ENCODE measurements around the gene GBF1. TPM values are rescaled to one million over a fixed set of nuclear protein-coding genes. Genes with fewer than 3 reads are reported as not detected.

GBF1 gene
- total RNA-seq, 1 donor from 2014 or later, result 52.8 TPM

- DNase-seq (ENCODE audit: low spot score), result no peak
Observed at GRCh38 chr10:102407425-102408130, 162.2 kb downstream of the GBF1 start.

DNA sequence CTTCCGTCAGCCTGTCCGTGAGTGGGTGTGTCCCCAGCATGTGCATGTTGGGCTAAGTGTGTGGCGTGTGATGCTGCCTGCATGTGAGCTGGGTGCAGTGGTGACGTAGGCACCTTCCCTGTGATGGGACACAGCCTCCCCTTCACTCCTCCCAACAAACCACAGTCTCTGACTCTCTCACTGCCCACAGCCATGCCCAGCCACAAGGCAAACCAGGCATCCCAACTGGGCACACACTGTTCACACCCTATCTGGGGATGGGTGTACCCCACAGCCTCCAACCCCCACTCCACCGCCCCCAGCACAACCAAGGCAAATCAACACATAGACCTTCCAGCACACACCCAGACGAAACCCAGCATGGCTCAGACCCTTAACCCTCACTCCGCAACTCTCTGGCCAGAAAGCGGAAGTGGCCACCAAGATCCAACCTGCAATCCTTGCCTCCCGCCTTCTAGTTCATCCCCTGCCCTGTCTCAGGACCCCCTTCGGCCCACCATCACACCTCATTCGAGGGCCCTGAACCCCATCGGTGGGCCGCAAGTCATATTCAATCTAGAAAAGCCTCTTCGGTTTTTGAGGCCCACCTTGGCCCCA, 162.9 kb downstream of the GBF1 start:
- peak; percentile 65 for DNase-seq (ENCODE audit: low spot score)

DNA sequence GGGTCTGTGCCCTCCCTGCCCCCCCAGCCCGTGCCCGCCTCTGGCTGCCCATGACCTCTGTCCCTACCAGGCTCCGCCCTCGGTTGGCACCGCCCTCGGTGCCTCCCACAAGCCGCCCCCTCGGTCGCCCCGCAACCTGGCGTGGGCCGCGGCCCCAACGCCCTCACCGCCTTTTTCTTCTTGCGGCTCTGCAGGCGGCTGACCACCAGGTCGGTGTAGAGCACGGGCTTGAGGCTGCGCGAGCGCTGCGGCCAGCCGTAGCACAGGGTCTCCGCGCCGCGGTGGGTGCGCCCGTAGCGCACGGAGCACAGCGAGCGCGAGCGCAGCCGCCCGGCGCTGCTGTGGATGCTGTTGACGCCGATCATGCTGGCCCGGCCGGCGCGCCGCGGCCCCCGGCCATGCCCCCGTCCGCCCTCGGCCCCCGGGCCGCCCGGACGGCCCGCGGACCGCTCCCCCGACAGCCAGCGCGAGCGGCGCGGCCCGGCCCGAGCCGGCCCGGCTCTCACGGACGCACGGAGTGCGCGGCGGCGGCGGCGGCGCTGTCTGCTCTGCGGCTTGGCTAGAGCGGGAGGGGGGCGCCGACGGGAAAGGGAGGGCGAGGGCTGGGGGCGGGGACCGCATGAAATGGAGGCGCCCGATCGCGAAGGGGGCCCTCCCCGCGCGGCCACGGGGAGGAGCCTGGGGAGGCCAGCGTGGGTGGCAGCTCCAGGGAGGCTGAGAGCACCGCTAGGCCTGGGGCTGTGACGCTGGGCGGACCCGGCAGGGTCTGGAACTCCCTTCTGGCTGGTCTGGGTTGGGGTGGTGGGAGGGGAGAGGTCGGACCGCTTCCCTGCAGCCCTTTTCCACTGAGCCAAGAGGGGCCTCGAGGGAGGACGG, 163.6 kb downstream of the GBF1 start:
- no peak for DNase-seq (ENCODE audit: low spot score)

DNA sequence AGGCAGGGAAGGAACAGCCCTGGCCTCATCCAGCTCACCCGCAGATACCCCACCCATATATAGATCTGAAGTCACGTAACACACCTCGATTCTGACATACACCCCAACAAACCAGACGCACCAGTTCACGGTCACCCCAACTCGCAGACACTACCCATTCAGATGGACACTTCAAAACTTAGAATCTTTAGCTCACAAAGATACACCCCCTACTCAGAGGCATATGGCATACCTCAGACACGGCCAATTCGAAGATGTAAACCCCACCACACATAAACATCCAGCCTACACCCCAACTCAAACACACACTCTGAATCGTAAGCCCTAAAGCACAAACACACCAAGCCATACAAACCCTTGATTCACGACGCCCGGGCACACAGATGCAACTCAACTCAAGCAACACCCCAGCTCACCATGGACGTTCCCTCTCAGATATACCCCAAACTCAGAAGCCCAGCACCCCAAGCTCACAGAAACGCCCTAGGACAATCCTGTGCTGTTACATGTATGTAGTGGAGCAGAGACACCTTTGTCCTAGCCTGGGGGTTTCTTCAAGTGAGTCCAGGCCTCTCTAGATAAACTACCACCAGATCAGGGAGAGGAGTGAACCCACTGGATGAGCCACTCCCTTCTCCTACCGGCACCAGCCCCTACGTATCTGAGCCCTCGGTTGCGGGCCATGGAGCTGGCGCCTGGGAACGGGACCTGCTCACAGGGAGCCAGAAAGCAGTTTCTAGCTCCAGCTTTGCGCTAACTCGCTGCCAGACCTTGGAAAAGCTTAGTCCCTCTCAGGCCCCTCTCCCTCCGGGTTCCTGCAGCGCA, 164.5 kb downstream of the GBF1 start:
- DNase-seq (ENCODE audit: low spot score), result no peak

DNA sequence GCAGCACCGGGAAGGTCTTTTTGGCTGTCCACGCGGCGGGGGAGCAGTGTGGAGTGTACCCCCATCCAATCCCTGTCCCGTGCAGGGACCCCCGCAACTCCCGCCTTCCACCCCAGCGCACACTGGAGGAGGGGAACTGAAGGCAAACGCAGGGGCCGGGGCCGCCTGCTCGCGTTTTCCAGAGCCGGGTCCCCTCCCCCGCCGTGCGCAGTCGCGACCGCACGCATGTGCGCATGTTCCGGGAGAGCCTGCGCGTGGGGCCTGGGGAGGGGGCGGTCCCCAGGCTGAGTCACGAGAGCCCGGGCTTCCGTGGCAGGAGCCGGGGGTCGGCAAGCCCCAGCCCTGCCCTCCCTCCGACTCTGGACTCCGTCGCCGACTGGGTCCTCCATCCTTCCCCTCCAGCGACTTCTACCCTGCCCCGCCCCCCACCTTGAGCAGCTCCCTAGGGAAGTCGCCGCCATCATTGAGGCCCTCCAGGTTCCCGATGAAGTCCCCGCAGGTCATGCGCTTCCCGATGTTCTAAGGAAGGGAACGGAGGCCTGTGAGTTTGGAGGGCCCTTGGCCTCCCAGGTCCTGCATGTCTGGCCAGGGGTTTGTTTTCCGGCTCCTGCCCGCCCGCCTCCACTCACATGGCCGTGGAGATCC, 165.2 kb downstream of the GBF1 start:
- no peak for DNase-seq (ENCODE audit: low spot score)

DNA sequence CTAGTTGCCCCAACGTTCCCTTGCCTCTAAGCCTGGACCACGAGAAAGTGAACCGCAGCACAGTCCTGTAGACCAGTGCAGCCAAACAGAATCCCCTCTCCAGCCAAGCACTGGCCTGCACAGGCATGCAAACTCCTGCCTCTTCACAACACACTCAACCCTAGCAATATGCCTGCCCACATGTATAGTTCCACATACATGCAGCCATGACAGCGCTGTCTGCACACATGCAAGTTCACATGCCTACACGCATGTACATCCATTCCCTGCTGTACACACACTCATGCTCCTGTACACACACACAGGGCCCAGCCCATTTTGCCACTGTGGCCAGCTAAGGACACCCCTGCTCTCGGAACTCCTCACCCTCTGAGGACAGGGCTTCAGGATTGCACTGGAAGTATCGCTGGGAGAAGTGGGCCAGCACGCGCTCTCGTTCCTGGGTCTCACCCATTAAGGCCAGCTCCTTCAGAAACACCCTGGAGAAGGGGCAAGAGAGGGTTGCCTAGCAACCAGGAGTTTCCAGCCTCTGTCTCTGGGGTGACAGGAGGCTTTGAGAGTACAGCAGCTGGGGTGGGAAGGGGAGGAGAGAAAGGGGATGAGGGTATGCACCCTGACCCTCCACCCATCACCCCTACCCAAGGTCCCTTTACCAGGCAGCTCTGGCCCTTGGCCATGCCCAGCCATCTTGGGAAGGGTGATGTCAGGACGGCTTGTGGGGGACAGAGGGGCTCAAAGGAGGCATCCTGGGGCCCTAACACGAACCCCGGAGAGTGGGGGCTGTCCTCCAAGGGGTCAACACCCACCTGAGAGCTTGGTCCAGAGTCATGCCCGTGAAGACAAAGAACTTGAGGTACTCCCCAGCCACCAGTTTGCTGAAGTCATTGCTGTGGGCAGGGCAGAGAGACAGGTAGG, 166.3 kb downstream of the GBF1 start:
- DNase-seq (ENCODE audit: low spot score), result no peak

DNA sequence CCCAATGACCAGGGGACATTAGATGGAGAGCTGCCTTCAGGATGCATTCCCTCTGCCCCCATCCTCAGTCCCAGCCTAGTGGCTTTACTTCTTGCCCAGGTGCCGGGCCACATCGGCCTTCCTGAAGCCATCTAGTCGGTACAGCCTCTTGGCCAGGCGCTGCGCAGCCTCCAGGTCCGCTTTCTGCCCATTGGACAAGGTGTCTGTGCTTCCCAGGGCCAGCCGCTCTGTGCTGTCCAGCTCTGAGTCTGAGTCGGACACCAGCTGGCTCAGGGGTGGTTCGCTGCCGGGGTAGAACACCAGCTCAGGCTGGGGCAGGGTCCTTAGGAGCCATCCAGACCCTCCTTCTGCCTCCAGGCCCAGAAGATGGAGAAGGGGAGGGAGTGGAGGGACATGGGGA, 167.0 kb downstream of the GBF1 start:
- DNase-seq (ENCODE audit: low spot score), result no peak

GRCh38 chr10:102413053-102413705, 167.8 kb downstream of the GBF1 start:
- DNase-seq (ENCODE audit: low spot score), result no peak

DNA sequence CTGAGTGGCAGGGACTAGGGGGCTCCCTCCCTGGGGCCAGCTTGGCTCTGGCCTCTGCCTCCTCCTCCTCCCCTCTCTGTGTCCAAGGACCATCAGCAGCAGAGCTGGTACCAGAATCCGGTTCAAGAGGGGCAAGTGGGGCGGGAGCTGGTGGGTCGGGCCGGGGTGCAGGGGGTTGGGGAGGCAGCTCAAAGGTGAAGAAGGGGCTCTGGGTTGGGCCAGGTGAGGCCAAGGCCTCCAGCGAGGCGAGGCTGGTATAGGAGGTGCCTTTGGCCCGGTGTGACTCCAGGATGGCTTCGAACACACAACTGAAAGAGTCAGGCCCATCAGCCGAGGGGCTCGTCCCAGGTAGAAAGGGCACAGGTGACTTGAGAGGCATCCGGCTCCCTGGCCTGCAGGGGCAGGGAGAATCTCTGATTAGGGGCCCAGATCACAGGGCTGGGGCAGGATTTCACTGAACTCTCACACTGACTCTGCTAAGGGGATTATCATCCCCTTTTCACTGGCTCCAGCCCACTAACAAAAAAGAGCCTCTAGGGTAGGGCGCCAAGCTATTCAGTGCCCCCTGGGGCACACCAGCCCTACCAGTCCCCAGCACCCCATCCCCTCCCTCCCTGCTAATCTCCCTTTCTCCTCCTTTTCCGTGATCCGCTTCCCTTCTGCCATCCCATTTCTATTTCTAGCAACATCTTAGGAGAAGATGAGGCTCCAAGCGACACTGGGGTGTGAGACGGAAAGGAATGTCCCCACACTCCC, 168.7 kb downstream of the GBF1 start:
- no peak for DNase-seq (ENCODE audit: low spot score)

DNA sequence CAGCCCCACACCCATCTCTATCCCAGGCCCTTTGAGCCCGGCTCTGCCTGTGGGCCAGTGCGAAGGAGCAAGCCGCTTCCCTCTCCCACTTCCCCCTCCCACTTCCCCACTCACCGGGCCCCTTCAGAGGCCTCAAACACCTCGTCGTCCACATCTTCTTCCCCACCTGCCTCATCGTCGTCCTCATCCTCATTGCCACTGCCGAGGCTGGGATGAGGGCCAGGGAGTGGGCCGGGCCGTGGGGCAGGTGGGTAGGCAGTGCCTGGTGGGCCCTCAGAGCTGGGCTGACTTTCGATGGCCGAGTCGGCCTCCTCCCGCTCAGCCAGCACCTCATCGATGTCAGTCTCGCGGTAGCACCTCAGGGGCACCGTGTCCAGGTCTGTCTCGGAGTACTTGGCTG, 169.4 kb downstream of the GBF1 start:
- no peak for DNase-seq (ENCODE audit: low spot score)

DNA sequence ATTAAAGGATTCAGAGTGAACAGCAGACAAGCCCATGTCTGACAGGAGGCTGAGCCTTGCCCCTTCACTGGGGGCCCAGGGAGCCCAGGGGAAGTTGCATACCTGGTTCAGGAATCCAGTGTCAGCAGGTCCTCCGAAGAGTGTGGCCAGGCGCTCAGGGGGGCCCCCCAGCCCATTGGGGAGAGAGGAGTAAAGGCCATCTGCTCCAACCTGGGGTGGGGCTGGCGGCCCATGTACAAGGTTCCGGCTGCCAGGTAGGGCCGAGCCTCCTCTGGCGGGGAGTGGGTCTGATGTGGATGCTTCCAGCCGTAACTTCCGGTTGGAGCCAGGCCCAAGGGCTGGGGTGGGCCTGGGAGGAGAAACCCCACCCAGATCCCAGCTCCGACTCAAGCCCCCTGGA, 171.0 kb downstream of the GBF1 start:
- no peak for DNase-seq (ENCODE audit: low spot score)

- DNase-seq (ENCODE audit: low spot score), result no peak
Observed at GRCh38 chr10:102416695-102417094, 171.4 kb downstream of the GBF1 start.

DNA sequence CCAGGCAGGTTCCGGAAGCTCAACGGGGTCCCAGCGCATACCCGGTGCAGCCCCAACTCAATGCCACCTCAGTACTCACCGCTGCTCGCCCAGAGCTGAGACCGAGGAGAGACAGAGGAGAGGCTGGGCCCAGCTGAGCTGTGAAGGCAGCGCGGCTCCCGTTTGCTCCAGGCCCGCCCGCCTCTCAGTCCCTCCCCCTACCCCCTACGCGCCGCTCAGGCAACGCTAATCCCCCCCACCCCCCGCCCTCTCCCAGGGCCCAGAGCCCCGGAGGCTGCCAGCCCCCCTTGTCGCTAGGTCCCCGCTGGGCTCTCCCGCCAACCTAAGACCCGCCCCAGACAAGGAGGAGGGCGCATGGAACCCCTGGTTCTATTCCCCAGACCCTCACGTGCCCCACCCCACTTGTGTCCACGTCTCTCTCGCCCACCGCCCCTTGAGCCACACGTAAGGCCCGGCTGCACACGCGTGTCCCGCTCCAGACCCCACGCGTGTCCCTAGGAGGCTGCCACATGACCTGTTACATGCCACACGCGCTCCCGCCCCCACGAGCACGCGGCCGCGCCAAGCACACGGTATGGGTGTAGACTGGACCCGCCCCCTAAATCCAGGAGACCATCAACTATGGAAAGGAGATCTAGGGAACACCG, 173.4 kb downstream of the GBF1 start, which contains the start of gene PSD:
PSD (minus strand) TSS at position 164 of the 647 bp plus-strand sequence. CDS start 1,747 bp downstream, outside the sequence.
- no peak for DNase-seq (ENCODE audit: low spot score)

GRCh38 chr10:102419269-102420180, 174.2 kb downstream of the GBF1 start:
- DNase-seq (ENCODE audit: low spot score), result no peak

DNA sequence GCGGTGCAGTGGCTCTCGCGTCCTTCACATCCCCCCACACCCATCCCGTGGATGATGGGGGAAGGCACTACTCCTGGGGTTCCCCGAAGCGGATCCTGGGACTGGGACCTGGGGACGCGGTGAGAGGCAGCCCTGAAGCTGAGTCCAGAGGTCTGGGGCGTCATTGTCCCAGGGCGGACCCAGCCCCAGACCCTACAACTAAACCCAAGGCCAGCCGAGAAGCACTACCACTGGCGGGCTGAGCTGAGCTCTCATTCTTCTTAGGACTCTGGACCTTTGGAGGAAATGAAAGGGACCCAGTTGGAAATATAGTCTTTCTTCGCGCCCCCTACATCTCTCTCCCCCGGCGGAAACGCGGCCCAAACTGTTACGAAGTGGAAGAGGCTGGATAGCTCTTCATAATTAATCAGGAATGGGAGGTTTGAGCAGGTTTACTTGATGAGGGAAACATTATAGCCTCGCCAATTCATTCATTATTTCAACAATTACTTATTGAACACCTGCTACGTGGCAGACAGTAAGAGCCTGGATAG, 174.9 kb downstream of the GBF1 start:
- no peak for DNase-seq (ENCODE audit: low spot score)

GRCh38 chr10:102420714-102421506, 175.6 kb downstream of the GBF1 start, which contains the start of gene FBXL15:
FBXL15 (plus strand) TSS chr10:102420836; CDS start chr10:102421130, 294 bp downstream.
- peak; percentile 98 for DNase-seq (ENCODE audit: low spot score)
